H1 (cell line): ENCODE data around the gene HOXB4. TPM values are rescaled to one million over a fixed set of nuclear protein-coding genes. Genes with fewer than 3 reads are reported as not detected.

ENCODE experiments used
- CTCF ChIA-PET: fragments of 300-600 bp; sonication (Branson Sonifier 250); formaldehyde crosslinking; loops from one replicate; lab custom pipeline; 2021; ENCODE audit not compliant: partially characterized antibody; lab: Charles Lee
- POLR2A ChIA-PET: fragments of 300-600 bp; sonication (Branson Sonifier 250); formaldehyde crosslinking; loops from one replicate; lab custom pipeline; 2021; ENCODE audit warnings: inconsistent platforms; ENCODE audit not compliant: partially characterized antibody; lab: Charles Lee
- DNase-seq, 2 experiments: peaks; one replicate each; pipeline versions ENCODE4 v3.0.0 to v3.0.0-alpha.2; 2010 to 2022; ENCODE audit warnings: low spot score in 2 of 2, low read depth in 1 of 2, mixed read lengths in 1 of 2
- FAIRE-seq: peaks from 2 replicates; lab custom pipeline; 2011; peaks lifted over from hg19 to GRCh38; lab: Jason Lieb, UNC
- H2AFZ ChIP-seq: 2 replicates; pipeline ENCODE4 v1.8.1; 2012; ENCODE audit warnings: low read length, inconsistent platforms
- H2AK5ac ChIP-seq: 2 replicates; pipeline ENCODE4 v1.6.1; 2013; ENCODE audit warnings: low read depth, low read length
- H2BK120ac ChIP-seq: replicated peaks from 2 replicates; pipeline ENCODE3; 2013; ENCODE audit warnings: low read depth, low read length, inconsistent platforms
- H2BK12ac ChIP-seq: 2 replicates; pipeline ENCODE4 v1.6.1; 2013; ENCODE audit warnings: low read depth, low read length
- H2BK15ac ChIP-seq: 2 replicates; pipeline ENCODE4 v1.6.1; 2013; ENCODE audit warnings: low read length
- H2BK20ac ChIP-seq: 2 replicates; pipeline ENCODE4 v1.6.1; 2013; ENCODE audit warnings: low read length
- H2BK5ac ChIP-seq: 2 replicates; pipeline ENCODE4 v1.6.1; 2013; ENCODE audit warnings: low read depth, low read length
- H3K14ac ChIP-seq: 2 replicates; pipeline ENCODE4 v1.6.1; 2013; ENCODE audit warnings: inconsistent platforms; ENCODE audit not compliant: insufficient read length
- H3K18ac ChIP-seq: 2 replicates; pipeline ENCODE4 v1.6.1; 2013; ENCODE audit warnings: low read length; ENCODE audit errors: extremely low read depth
- H3K23ac ChIP-seq: 2 replicates; pipeline ENCODE4 v1.6.1; 2013; ENCODE audit warnings: inconsistent platforms; ENCODE audit not compliant: insufficient read length
- H3K23me2 ChIP-seq: 2 replicates; pipeline ENCODE4 v1.6.1; 2013; ENCODE audit warnings: low read depth, low read length
- H3K27ac ChIP-seq: 2 replicates; pipeline ENCODE4 v1.6.1; 2011; ENCODE audit warnings: low read depth, low read length, inconsistent platforms
- H3K27me3 ChIP-seq, 4 experiments: replicated peaks in 1 of 4; 1 replicate in 1 of 4; 2 replicates in 3 of 4; pipeline versions ENCODE4 v1.6.1 to v1.8.1; 2011 to 2013; ENCODE audit warnings: low read length in 3 of 4, mild to moderate bottlenecking in 3 of 4, inconsistent platforms in 2 of 4, mixed read lengths in 2 of 4, moderate library complexity in 1 of 4; ENCODE audit not compliant: control insufficient read depth in 3 of 4, insufficient read depth in 3 of 4; ENCODE audit errors: extremely low read depth in 1 of 4
- H3K36me3 ChIP-seq, 4 experiments: 2 replicates each; pipeline versions ENCODE4 v1.6.1 to v1.8.1; 2011 to 2013; ENCODE audit warnings: mild to moderate bottlenecking in 4 of 4, low read length in 3 of 4, moderate library complexity in 2 of 4, control low read depth in 1 of 4, inconsistent platforms in 1 of 4; ENCODE audit not compliant: insufficient read depth in 4 of 4, control insufficient read depth in 2 of 4
- H3K4ac ChIP-seq: replicated peaks from 2 replicates; pipeline ENCODE3; 2013; ENCODE audit warnings: low read length, low read depth, mixed read lengths, inconsistent platforms; ENCODE audit not compliant: insufficient read length
- H3K4me1 ChIP-seq, 4 experiments: replicated peaks in 1 of 4; 1 replicate in 1 of 4; 2 replicates in 3 of 4; pipeline versions ENCODE4 v1.6.1 to v1.8.1; 2011 to 2013; ENCODE audit warnings: low read length in 3 of 4, inconsistent platforms in 2 of 4, mixed read lengths in 1 of 4; ENCODE audit not compliant: insufficient read depth in 4 of 4, control insufficient read depth in 3 of 4
- H3K4me2 ChIP-seq, 2 experiments: 2 replicates each; pipeline versions ENCODE4 v1.6.1 to v1.8.1; 2011 to 2013; ENCODE audit warnings: low read depth in 2 of 2, low read length in 2 of 2, control low read depth in 1 of 2, inconsistent platforms in 1 of 2, mild to moderate bottlenecking in 1 of 2; ENCODE audit not compliant: insufficient read depth in 1 of 2
- H3K4me3 ChIP-seq, 4 experiments: fragments of 200-600, 300-600 bp in 1 of 4; sonication (generic), shearing (Covaris generic), sonication (Bioruptor Twin) in 1 of 4; 2 replicates each; pipeline versions ENCODE4 v1.5.1 to v1.8.1; 2011 to 2016; ENCODE audit warnings: low read length in 4 of 4, low read depth in 3 of 4, control low read depth in 2 of 4, inconsistent platforms in 2 of 4, mild to moderate bottlenecking in 2 of 4, mixed read lengths in 1 of 4, moderate library complexity in 1 of 4; ENCODE audit not compliant: insufficient read depth in 2 of 4; ENCODE audit errors: extremely low read depth in 1 of 4
- H3K56ac ChIP-seq: replicated peaks from 2 replicates; pipeline ENCODE3; 2013; ENCODE audit warnings: low read depth, mild to moderate bottlenecking, mixed read lengths, low read length, inconsistent platforms; ENCODE audit not compliant: insufficient read length
- H3K79me1 ChIP-seq: 2 replicates; pipeline ENCODE4 v1.6.1; 2013; ENCODE audit warnings: low read depth, low read length, control low read depth
- H3K79me2 ChIP-seq, 2 experiments: 2 replicates each; pipeline versions ENCODE4 v1.6.1 to v1.8.1; 2012 to 2013; ENCODE audit warnings: low read length in 2 of 2, mild to moderate bottlenecking in 2 of 2, inconsistent platforms in 1 of 2; ENCODE audit not compliant: insufficient read depth in 2 of 2, control insufficient read depth in 1 of 2
- H3K9ac ChIP-seq, 4 experiments: replicated peaks in 1 of 4; 1 replicate in 1 of 4; 2 replicates in 3 of 4; pipeline versions ENCODE4 v1.6.1 to v1.8.1; 2011 to 2013; ENCODE audit warnings: low read depth in 3 of 4, low read length in 3 of 4, control low read depth in 2 of 4, mild to moderate bottlenecking in 2 of 4, moderate library complexity in 2 of 4, inconsistent platforms in 1 of 4; ENCODE audit errors: extremely low read depth in 1 of 4
- H3K9me3 ChIP-seq, 2 experiments: 2 replicates each; pipeline versions ENCODE4 v1.6.1 to v1.8.1; 2012 to 2013; ENCODE audit warnings: mild to moderate bottlenecking in 2 of 2, moderate library complexity in 2 of 2, control low read depth in 1 of 2, inconsistent platforms in 1 of 2, low read depth in 1 of 2, low read length in 1 of 2, mixed read lengths in 1 of 2; ENCODE audit not compliant: insufficient read depth in 2 of 2
- H4K20me1 ChIP-seq, 2 experiments: replicated peaks in 1 of 2; 2 replicates each; pipeline versions ENCODE3 to v1.8.1; 2011 to 2013; ENCODE audit warnings: inconsistent platforms in 2 of 2, low read length in 2 of 2, mild to moderate bottlenecking in 1 of 2; ENCODE audit not compliant: insufficient read depth in 2 of 2, control insufficient read depth in 1 of 2
- H4K5ac ChIP-seq: 2 replicates; pipeline ENCODE4 v1.6.1; 2013; ENCODE audit warnings: low read length, low read depth, mixed read lengths, inconsistent platforms; ENCODE audit not compliant: insufficient read length
- H4K8ac ChIP-seq: 2 replicates; pipeline ENCODE4 v1.8.0; 2013; ENCODE audit warnings: mild to moderate bottlenecking, moderate library complexity, low read length, inconsistent platforms; ENCODE audit not compliant: insufficient read depth; ENCODE audit errors: extremely low read depth
- H4K91ac ChIP-seq: replicated peaks from 2 replicates; pipeline ENCODE3; 2013; ENCODE audit warnings: low read length, mixed read lengths, inconsistent platforms; ENCODE audit not compliant: insufficient read length
- ASH2L ChIP-seq: fragments of 200-600, 300-600 bp; sonication (generic); IDR thresholded peaks from one replicate; pipeline ENCODE4 v1.7.1; 2017; ENCODE audit warnings: low read length
- GTF2F1 ChIP-seq: IDR thresholded peaks from 2 replicates; pipeline ENCODE4 v1.6.1; 2012; ENCODE audit warnings: low read depth, low read length, improper control_type of control experiment, borderline replicate concordance
- RFX5 ChIP-seq: IDR thresholded peaks from 2 replicates; pipeline ENCODE4 v1.6.1; 2011; ENCODE audit warnings: low read depth, low read length, improper control_type of control experiment, borderline replicate concordance
- SAP30 ChIP-seq: fragments of 300-600 bp; sonication (generic); IDR thresholded peaks from 2 replicates; pipeline ENCODE4 v1.7.1; 2012; ENCODE audit warnings: low read length, moderate library complexity, mild to moderate bottlenecking, inconsistent platforms; ENCODE audit not compliant: insufficient read depth, insufficient replicate concordance
- WGBS, 2 experiments: shearing (Covaris generic) in 1 of 2; methylation state at CpG; one replicate each; pipeline versions ENCODE4 v1.1.6 to v1.1.7; 2013 to 2015; ENCODE audit warnings: low lambda C conversion rate in 2 of 2, mixed read lengths in 2 of 2, inconsistent platforms in 1 of 2, low coverage in 1 of 2, missing lambda C conversion rate in 1 of 2; ENCODE audit not compliant: insufficient replicate concordance in 2 of 2, insufficient coverage in 1 of 2, insufficient read length in 1 of 2; ENCODE audit errors: extremely low coverage in 1 of 2, missing lambda C conversion rate in 1 of 2; 5-methylcytosine and 5-hydroxymethylcytosine counted together
- polyA plus RNA-seq, 7 experiments: library from polyadenylated mRNA; depleted of rRNA in 3 of 7; stranded (reverse) in 5 of 7; unstranded in 2 of 7; fragments of >200 nt in 5 of 7; fragments of 200-250 nt in 2 of 7; gene quantifications; 1 replicate in 5 of 7; 2 replicates in 1 of 7; 4 replicates in 1 of 7; pipeline versions ENCODE4 v1.2.1 to v1.2.3, GENCODE V29; 2011 to 2013; ENCODE audit warnings: missing spikeins in 2 of 7, mixed read lengths in 2 of 7
- total RNA-seq: library from RNA; stranded (reverse); fragmentation: NEBNext Ultra II Directional; extraction: Animal tissue kit (Norgen Biotek cat#: 25700); gene quantifications from 2 replicates; pipeline ENCODE4 v1.2.1, GENCODE V29; 2021

HOXB4 gene
- total and polyA plus RNA-seq, 2 of the 8 experiments (the other 6 are each of a cell fraction or from before 2014, with no cell fraction given) = not detected

- Histone ChIP-seq H3K18ac (no peak overlapping the region), H3K79me2 (no peaks in the 10 kb centered on the region), H2AFZ (no peak overlapping the region), H3K4ac (no peak overlapping the region), H4K20me1 (peaks cover 6 to 11% of the 10 kb centered on the region in 2 experiments), H4K91ac (no peak overlapping the region), H4K8ac (no peak overlapping the region), H3K27me3 (peaks cover 68 to 100% (median 92%) of the 10 kb centered on the region in 4 experiments), H3K4me1 (peaks cover 0 to 20% (median 10%) of the 10 kb centered on the region in 4 experiments; a peak in 6 of 7 replicates), H2BK5ac (no peak overlapping the region), H3K36me3 (no peaks in the 10 kb centered on the region), H3K79me1 (no peaks in the 10 kb centered on the region), H3K14ac (no peak overlapping the region), H3K9ac (no peak overlapping the region), H3K9me3 (no peaks in the 10 kb centered on the region), H3K4me3 (no peak overlapping the region), H3K27ac (no peak overlapping the region), H3K23me2 (peaks cover 5% of the 10 kb centered on the region; the same call in 1 of the 2 replicates), H2BK15ac (no peak overlapping the region), H2BK20ac (peak overlapping the region; percentile 55; the same call in 1 of the 2 replicates), H2AK5ac (no peak overlapping the region), H2BK12ac (0 out of 2 replicates have a peak overlapping the region, but pooled peaks have one; percentile 23), H3K56ac (no peak overlapping the region), H3K4me2 (no peak overlapping the region), H4K5ac (no peak overlapping the region), H2BK120ac (no peak overlapping the region), H3K23ac (no peak overlapping the region)
- ChIA-PET CTCF (interaction anchor here (0.7 to 3.1 kb wide), 8 partner anchors 20 to 89 kb away, joined by 3 to 14 read pairs (median 4); partner anchors contain the start of gene HOXB5), POLR2A (interaction anchor here (0.6 to 1.2 kb wide), 3 partner anchors 10 to 1796 kb away, joined by 3 to 5 read pairs (median 4); no protein-coding TSS in a partner anchor)
- FAIRE-seq = no peak
- 51% methylated on average over 11 of the region's 11 CpGs; no CpG with 5 or more reads in 1 of the 2 experiments for WGBS, 2 experiments
- no peak for DNase-seq
- no peak for TF ChIP-seq GTF2F1
- no peak for TF ChIP-seq RFX5
- TF ChIP-seq ASH2L = no peak
- TF ChIP-seq SAP30 = no peak
These were observed 48.5 kb downstream of the HOXB4 start for GRCh38 chr17:48529683-48530009.
